Stimulated activated CD4-positive, alpha-beta T cell treated with anti-CD3 and anti-CD28 coated beads, Interleukin-12 subunit alpha, Interleukin-12 subunit beta, amount 100 ng/mL, for 4 hours (primary cell): ENCODE results near the gene ALDH18A1.

Experiments used
- DNase-seq: peaks from one replicate; pipeline ENCODE4 v3.0.0-alpha.2; 2020

Gene ALDH18A1

GRCh38 chr10:95574649-95575365, 81.7 kb downstream of the ALDH18A1 start:
- no peak for DNase-seq

GRCh38 chr10:95573964-95574604, 82.4 kb downstream of the ALDH18A1 start:
- no peak for DNase-seq

GRCh38 chr10:95573527-95573926, 83.0 kb downstream of the ALDH18A1 start:
- no peak for DNase-seq

- no peak for DNase-seq
These were observed 84.2 kb downstream of the ALDH18A1 start for GRCh38 chr10:95572131-95572820.

- no peak for DNase-seq
These were observed 85.1 kb downstream of the ALDH18A1 start for GRCh38 chr10:95571390-95571789.

- DNase-seq = no peak
These were observed 87.1 kb downstream of the ALDH18A1 start for GRCh38 chr10:95569368-95569767.

- DNase-seq = no peak
These were observed 88.4 kb downstream of the ALDH18A1 start for GRCh38 chr10:95567903-95568630.

GRCh38 chr10:95566136-95566535, 90.4 kb downstream of the ALDH18A1 start:
- no peak for DNase-seq

- no peak for DNase-seq
These were observed 91.2 kb downstream of the ALDH18A1 start for GRCh38 chr10:95565336-95565735.

GRCh38 chr10:95564291-95564690, 92.2 kb downstream of the ALDH18A1 start:
- DNase-seq = no peak

- no peak for DNase-seq
These were observed 94.1 kb downstream of the ALDH18A1 start for GRCh38 chr10:95562341-95562965.

- no peak for DNase-seq
These were observed 94.7 kb downstream of the ALDH18A1 start for GRCh38 chr10:95561864-95562177.

GRCh38 chr10:95561177-95561863, 95.2 kb downstream of the ALDH18A1 start, which contains the start of gene SORBS1:
Gene SORBS1 (minus strand): TSS chr10:95561371. CDS start chr10:95441135, 120,236 bp downstream.
- peak; percentile 77 for DNase-seq

GRCh38 chr10:95560278-95561176, 96.0 kb downstream of the ALDH18A1 start:
- DNase-seq = peak; percentile 21

GRCh38 chr10:95559896-95560277, 96.6 kb downstream of the ALDH18A1 start:
- no peak for DNase-seq

- DNase-seq = no peak
These were observed 97.0 kb downstream of the ALDH18A1 start for GRCh38 chr10:95559471-95559870.

GRCh38 chr10:95558593-95559320, 97.8 kb downstream of the ALDH18A1 start:
- no peak for DNase-seq

GRCh38 chr10:95556994-95557767, 99.3 kb downstream of the ALDH18A1 start:
- DNase-seq = no peak
